A673 (cell line): ENCODE measurements around the gene CMPK1. TPM values are rescaled to one million over a fixed set of nuclear protein-coding genes. Genes with fewer than 3 reads are reported as not detected.
"Not testable (repeated sequence)": the region's sequence is repeated elsewhere in the genome, so short reads cannot be mapped to it uniquely, and the experiment has no call there.

ENCODE experiments used
- BruUV-seq: library from RNA; stranded (reverse); fragments of 400-500 nt; replicated peaks from 2 replicates; lab custom pipeline; 2021; lab: Mats Ljungman, UMichigan
- CTCF ChIA-PET: fragments of 300-600 bp; sonication (Branson Sonifier 250); formaldehyde crosslinking; loops from one replicate; lab custom pipeline; 2022; ENCODE audit warnings: antibody characterized with exemption; lab: Charles Lee
- POLR2A ChIA-PET: fragments of 300-600 bp; sonication (Branson Sonifier 250); formaldehyde crosslinking; loops from one replicate; lab custom pipeline; 2022; ENCODE audit warnings: antibody characterized with exemption; ENCODE audit not compliant: low non-redundant PET; lab: Charles Lee
- DNase-seq: peaks from one replicate; pipeline ENCODE4 v3.0.0-alpha.2; 2015; ENCODE audit warnings: low spot score
- H3K27ac ChIP-seq: fragments of 200-600 bp; sonication (generic); 2 replicates; pipeline ENCODE4 v1.5.1; 2016; ENCODE audit warnings: mixed run types, low read depth, mild to moderate bottlenecking, mixed read lengths, antibody characterized with exemption, low read length; ENCODE audit not compliant: poor library complexity, severe bottlenecking
- H3K27me3 ChIP-seq: fragments of 200-600 bp; sonication (generic); replicated peaks from 2 replicates; pipeline ENCODE4 v1.6.1; 2017; ENCODE audit warnings: mixed run types, low read depth, mild to moderate bottlenecking, mixed read lengths, antibody characterized with exemption, low read length; ENCODE audit not compliant: insufficient read depth, poor library complexity
- H3K36me3 ChIP-seq: fragments of 200-600 bp; sonication (generic); 2 replicates; pipeline ENCODE4 v1.6.1; 2016; ENCODE audit warnings: mixed run types, mild to moderate bottlenecking, mixed read lengths, antibody characterized with exemption, low read length; ENCODE audit not compliant: insufficient read depth, poor library complexity, severe bottlenecking
- H3K4me1 ChIP-seq: fragments of 200-600 bp; sonication (generic); 2 replicates; pipeline ENCODE4 v1.6.1; 2017; ENCODE audit warnings: mixed run types, mild to moderate bottlenecking, mixed read lengths, antibody characterized with exemption, low read length; ENCODE audit not compliant: insufficient read depth, poor library complexity, severe bottlenecking
- H3K4me3 ChIP-seq: fragments of 200-600 bp; sonication (generic); 2 replicates; pipeline ENCODE4 v1.5.1; 2016; ENCODE audit warnings: low read depth, mixed run types, mild to moderate bottlenecking, mixed read lengths, low read length; ENCODE audit not compliant: poor library complexity, severe bottlenecking
- H3K9me3 ChIP-seq: fragments of 200-600 bp; sonication (generic); 2 replicates; pipeline ENCODE4 v1.6.1; 2016; ENCODE audit warnings: mixed run types, low read depth, mild to moderate bottlenecking, mixed read lengths, antibody characterized with exemption, low read length; ENCODE audit not compliant: poor library complexity, severe bottlenecking
- EZH2 ChIP-seq: fragments of 200-600 bp; sonication (generic); IDR thresholded peaks from 2 replicates; pipeline ENCODE4 v1.6.1; 2017; ENCODE audit warnings: borderline replicate concordance, low read depth, mild to moderate bottlenecking, mixed read lengths, antibody characterized with exemption, low read length; ENCODE audit not compliant: poor library complexity, severe bottlenecking
- intact Hi-C: fragments of 100-400 bp; cut with micrococcal nuclease; formaldehyde crosslinking; loops from one replicate; pipeline ENCODE4 v1.10.0; 2022; ENCODE audit not compliant: unreplicated experiment
- total RNA-seq: library from RNA; stranded (reverse); gene quantifications from 2 replicates; pipeline ENCODE4 v1.2.3, GENCODE V29; 2021
- TF ChIP-seq, protein P1 (sequence below): fragments of 300-800, 200-600 bp; sonication (generic); conservative IDR thresholded peaks from 2 replicates; pipeline ENCODE4 v1.5.1; 2017; ENCODE audit warnings: low read depth, mild to moderate bottlenecking, antibody characterized with exemption, low read length, moderate library complexity, mixed read lengths

Gene CMPK1
- total RNA-seq, 1 experiment from 2014 or later = 69.4 TPM

DNA sequence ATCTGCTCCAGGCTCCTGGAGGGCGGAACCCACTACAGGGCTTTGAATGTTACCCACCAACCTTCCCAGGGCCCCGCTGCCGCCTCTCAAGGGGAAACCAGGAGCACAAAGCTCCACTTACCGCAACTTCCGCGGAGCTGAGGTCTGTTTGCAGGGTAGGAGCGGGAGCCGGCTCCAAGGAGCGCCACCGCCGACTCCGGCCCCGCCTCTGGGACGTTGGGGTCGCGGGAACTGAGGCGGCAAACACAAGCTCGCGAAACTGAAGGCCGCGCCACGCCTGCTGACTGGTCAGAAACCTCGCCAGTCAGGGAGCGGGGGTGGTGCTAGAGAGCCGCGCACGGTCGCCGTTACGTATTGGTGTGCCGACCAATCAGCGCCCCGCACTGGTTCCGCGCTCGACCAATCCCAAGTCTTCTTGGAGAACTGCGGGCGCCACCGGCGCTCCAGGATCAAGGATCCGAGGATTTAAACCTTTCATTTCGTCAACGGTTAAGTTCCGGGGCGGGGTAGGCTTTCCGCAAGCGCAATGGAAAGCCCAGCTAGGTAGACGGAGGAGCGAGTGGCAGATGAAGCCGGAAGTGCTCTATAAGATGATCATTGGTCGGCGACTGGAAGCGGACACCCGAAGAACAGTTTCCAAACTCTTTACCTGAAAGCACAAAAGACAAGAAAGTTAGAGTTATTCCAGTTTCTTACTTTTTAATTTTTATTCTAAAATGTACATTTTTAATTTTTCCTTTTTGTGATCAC lies 19.5 kb upstream of the CMPK1 start, which contains the start of gene STIL:
TSS of gene STIL (minus strand) at position 233 of the 750 bp plus-strand sequence. CDS start 3,828 bp downstream, outside the sequence.
- Histone ChIP-seq H3K27me3 (no peaks in the 10 kb centered on the region), H3K4me1 (no peaks in the 10 kb centered on the region), H3K9me3 (no peaks in the 10 kb centered on the region), H3K27ac (peak within 1 kb of the TSS; percentile 85), H3K4me3 (peak within 1 kb of the TSS; percentile 73), H3K36me3 (peaks cover 19% of the 10 kb centered on the region)
- BruUV-seq = no TSS peak
- TF ChIP-seq, protein P1, sequence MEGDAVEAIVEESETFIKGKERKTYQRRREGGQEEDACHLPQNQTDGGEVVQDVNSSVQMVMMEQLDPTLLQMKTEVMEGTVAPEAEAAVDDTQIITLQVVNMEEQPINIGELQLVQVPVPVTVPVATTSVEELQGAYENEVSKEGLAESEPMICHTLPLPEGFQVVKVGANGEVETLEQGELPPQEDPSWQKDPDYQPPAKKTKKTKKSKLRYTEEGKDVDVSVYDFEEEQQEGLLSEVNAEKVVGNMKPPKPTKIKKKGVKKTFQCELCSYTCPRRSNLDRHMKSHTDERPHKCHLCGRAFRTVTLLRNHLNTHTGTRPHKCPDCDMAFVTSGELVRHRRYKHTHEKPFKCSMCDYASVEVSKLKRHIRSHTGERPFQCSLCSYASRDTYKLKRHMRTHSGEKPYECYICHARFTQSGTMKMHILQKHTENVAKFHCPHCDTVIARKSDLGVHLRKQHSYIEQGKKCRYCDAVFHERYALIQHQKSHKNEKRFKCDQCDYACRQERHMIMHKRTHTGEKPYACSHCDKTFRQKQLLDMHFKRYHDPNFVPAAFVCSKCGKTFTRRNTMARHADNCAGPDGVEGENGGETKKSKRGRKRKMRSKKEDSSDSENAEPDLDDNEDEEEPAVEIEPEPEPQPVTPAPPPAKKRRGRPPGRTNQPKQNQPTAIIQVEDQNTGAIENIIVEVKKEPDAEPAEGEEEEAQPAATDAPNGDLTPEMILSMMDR = no peak
- TF ChIP-seq EZH2 = no peak
- ChIA-PET CTCF (interaction anchor here (0.8 to 2.0 kb wide), 3 partner anchors 20 to 135 kb away, joined by 3 to 8 read pairs (median 4); partner anchors contain the start of gene CMPK1), POLR2A (interaction anchor here (0.5 to 0.8 kb wide), 5 partner anchors 20 to 1030 kb away, joined by 3 to 6 read pairs (median 3); partner anchors contain the start of gene CMPK1)
- DNase-seq = peak; percentile 100
- intact Hi-C loops = no loop called here

GRCh38 chr1:47317841-47318240 lies 15.7 kb upstream of the CMPK1 start:
- Histone ChIP-seq H3K9me3 (no peaks in the 10 kb centered on the region), H3K4me1 (no peaks in the 10 kb centered on the region), H3K36me3 (no peaks in the 10 kb centered on the region), H3K27ac (no peak overlapping the region), H3K4me3 (no peak overlapping the region), H3K27me3 (no peaks in the 10 kb centered on the region)
- intact Hi-C loops = no loop called here
- no TSS peak for BruUV-seq
- TF ChIP-seq, protein P1 = no peak
- TF ChIP-seq EZH2 = no peak
- ChIA-PET POLR2A (no interaction called here), CTCF (interaction anchor here (0.6 kb wide), 1 partner anchor 138 kb away, joined by 5 read pairs; no protein-coding TSS in a partner anchor)
- no peak for DNase-seq

- intact Hi-C loops, H3K9me3 ChIP-seq, H3K4me1 ChIP-seq, DNase-seq, CTCF ChIA-PET, BruUV-seq, H3K27ac ChIP-seq, H3K4me3 ChIP-seq, H3K36me3 ChIP-seq, POLR2A ChIA-PET, H3K27me3 ChIP-seq: not testable (repeated sequence)
These were observed 13.6 kb upstream of the CMPK1 start for GRCh38 chr1:47319968-47320367.

DNA sequence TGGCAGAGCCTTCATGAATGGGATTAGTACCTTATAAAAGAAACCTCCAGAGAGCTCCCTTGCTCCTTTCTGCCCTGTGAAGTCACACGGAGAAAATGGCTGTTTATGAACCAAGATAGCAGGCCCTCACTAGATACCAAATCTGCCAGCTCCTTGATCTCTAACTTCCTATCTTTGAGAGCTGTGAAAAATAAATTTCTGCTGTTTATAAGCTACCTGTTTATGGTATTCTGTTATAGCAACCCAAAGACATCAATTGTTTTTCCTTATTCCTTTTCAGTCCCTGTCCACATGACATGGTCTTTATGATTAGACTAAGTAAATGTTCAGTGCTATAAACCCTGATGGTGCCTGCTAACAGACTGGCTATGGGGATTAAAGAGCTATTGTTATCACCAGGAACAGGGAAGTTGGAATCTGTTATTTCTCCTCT lies 10.0 kb upstream of the CMPK1 start:
- DNase-seq = no peak
- Histone ChIP-seq H3K27me3 (no peaks in the 10 kb centered on the region), H3K4me1 (no peaks in the 10 kb centered on the region), H3K9me3 (no peaks in the 10 kb centered on the region), H3K27ac (no peak overlapping the region), H3K4me3 (no peak overlapping the region), H3K36me3 (no peaks in the 10 kb centered on the region)
- ChIA-PET CTCF (no interaction called here), POLR2A (no interaction called here)
- intact Hi-C loops = no loop called here
- no TSS peak for BruUV-seq
- TF ChIP-seq, protein P1 = no peak
- no peak for TF ChIP-seq EZH2
